ENCODE measurements around the gene HDHD3.
"Not testable (repeated sequence)": the region's sequence is repeated elsewhere in the genome, so short reads cannot be mapped to it uniquely, and the experiment has no call there.

The HDHD3 gene

DNA sequence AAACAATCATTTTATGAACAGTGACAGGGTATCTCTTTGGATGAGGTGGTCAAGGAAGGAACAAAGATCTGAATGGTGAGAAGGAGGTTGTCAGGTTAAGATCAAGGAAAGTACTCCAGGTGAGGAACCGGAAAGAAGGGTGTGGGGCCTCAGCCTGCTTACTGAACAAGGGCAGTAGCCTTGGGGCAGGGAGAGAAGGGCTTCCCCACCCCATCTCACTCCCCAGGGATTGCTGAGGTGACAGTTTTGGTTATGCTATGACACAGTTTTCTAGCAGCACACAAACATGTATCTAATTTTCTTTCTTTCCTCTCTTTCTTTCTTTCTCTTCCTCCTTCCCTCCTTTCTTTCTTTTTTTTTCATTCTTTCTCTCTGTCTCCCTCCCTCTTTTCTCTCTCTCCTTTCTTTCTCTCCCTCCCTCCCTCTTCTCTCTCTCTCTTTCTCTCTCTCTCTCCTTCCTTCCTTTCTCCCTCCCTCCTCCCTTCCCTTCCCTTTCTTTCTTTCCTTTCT lies 4.1 kb upstream of the HDHD3 start:
- Mint-ChIP-seq H3K36me3 (ENCODE audit: low read depth) (no peaks in the 10 kb centered on the region), H3K4me3 (no peak overlapping the region), H3K27ac (no peak overlapping the region), H3K27me3 (ENCODE audit: low read depth) (no peaks in the 10 kb centered on the region), H3K4me1 (ENCODE audit: low read depth) (peaks cover 2% of the 10 kb centered on the region), H3K9me3 (no peaks in the 10 kb centered on the region)
- DNase-seq (ENCODE audit: low spot score), result no peak

DNA sequence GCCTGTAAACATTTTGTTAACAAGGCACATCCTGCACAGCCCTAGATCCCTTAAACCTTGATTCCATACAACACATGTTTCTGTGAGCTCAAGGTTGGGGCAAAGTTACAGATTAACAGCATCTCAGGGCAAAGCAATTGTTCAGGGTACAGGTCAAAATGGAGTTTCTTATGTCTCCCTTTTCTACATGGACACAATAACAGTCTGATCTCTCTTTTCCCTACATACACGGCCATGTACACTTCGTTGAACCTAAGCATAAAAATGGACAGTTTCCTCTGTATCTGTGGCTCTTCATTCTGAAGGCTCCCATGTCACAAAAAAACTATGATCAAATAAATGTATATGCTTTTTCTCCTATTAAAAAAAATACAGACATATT lies 3.0 kb upstream of the HDHD3 start:
- DNase-seq (ENCODE audit: low spot score); H3K4me1 Mint-ChIP-seq (ENCODE audit: low read depth); H3K36me3 Mint-ChIP-seq (ENCODE audit: low read depth); H3K27me3 Mint-ChIP-seq (ENCODE audit: low read depth); H3K4me3 Mint-ChIP-seq; H3K27ac Mint-ChIP-seq; H3K9me3 Mint-ChIP-seq: not testable (repeated sequence)

DNA sequence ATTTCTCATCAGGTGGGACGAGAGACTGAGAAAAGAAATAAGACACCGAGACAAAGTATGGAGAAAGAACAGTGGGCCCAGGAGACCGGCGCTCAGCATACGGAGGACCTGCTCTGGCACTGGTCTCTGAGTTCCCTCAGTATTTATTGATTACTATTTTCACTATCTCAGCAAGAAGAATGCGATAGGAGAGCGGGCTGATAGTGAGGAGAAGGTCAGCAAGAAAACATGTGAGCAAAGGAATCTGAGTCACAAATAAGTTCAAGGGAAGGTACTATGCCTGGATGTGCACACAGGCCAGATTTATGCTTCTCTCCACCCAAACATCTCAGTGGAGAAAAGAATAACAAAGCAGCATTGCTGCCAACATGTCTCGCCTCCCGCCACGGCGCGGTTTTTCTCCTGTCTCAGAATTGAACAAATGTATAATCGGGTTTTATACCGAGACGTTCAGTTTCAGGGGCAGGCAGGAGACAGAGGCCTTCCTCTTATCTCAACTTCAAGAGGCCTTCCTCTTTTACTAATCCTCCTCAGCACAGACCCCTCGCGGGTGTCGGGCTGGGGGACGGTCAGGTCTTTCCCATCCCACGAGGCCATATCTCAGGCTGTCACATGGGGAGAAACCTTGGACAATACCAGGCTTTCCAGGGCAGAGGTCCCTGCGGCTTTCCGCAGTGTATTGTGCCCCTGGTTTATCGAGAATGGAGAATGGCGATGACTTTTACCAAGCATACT lies 2.5 kb upstream of the HDHD3 start:
- H3K4me3 Mint-ChIP-seq; H3K27ac Mint-ChIP-seq; DNase-seq (ENCODE audit: low spot score); H3K4me1 Mint-ChIP-seq (ENCODE audit: low read depth); H3K9me3 Mint-ChIP-seq; H3K27me3 Mint-ChIP-seq (ENCODE audit: low read depth): not testable (repeated sequence)
- peaks cover 10% of the 10 kb centered on the region for H3K36me3 Mint-ChIP-seq (ENCODE audit: low read depth)

DNA sequence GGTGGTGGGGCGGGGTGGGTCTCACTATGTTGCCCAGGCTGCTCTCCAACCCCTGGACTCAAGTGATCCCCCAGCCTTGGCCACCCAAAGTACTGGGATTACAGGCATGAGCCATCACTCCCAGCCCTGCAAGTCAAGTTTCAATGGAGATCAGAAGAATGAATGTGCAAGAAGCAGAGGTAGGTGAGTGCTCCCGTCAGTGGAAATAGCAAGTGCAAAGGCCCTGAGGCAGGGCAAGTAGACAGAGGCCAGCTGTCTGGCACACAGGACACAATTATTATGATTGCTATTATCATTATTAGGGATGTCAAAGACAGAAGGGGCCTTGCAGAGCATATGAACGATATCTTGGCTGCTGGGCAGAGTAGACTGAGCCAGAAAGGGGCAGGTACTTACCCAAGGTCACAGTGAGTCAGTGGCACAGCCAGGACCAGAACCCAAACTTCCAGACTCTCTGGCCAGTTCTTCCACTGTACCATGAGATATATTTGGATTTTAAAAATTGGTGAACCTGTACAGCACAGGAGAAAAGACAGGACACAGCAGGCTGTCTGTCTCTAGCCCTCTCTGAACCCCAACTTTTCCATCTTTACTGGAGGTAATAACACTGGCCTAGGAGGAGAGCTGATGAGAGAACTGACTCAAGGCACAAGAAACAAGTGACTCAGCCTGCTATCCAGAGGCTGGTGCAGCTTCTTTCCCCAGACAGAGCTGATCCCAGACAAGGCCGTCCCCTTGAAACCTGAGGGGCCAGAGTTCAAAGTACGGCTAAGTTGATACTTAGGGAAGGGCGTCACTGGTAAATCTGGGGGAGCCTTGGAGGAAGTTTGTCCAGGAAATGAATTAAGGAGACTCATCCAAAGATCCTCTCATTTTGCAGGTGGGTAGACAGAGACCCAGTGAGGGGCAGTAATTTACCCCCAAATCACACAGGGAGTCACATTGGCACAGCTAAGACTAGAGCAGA lies 1.4 kb downstream of the HDHD3 start:
- no peak for DNase-seq (ENCODE audit: low spot score)
- H3K36me3 Mint-ChIP-seq (ENCODE audit: low read depth), result peaks cover 15% of the 10 kb centered on the region
- H3K4me1 Mint-ChIP-seq (ENCODE audit: low read depth), result peaks cover 5% of the 10 kb centered on the region

GRCh38 chr9:113373676-113374392 lies 3.0 kb downstream of the HDHD3 start:
- Mint-ChIP-seq H3K4me3 (no peak overlapping the region), H3K4me1 (ENCODE audit: low read depth) (peaks cover 5% of the 10 kb centered on the region), H3K36me3 (ENCODE audit: low read depth) (peaks cover 15% of the 10 kb centered on the region), H3K27ac (no peak overlapping the region), H3K27me3 (ENCODE audit: low read depth) (no peaks in the 10 kb centered on the region), H3K9me3 (no peaks in the 10 kb centered on the region)
- no peak for DNase-seq (ENCODE audit: low spot score)

More for the DNA sequence above, 1.4 kb downstream of the HDHD3 start:
- H3K9me3 Mint-ChIP-seq, result no peaks in the 10 kb centered on the region
- peak overlapping the region; percentile 70 for H3K27ac Mint-ChIP-seq
- H3K27me3 Mint-ChIP-seq (ENCODE audit: low read depth), result no peaks in the 10 kb centered on the region
- H3K4me3 Mint-ChIP-seq, result peak overlapping the region; percentile 91

GRCh38 chr9:113373256-113373655 lies 3.5 kb downstream of the HDHD3 start:
- Mint-ChIP-seq H3K36me3 (ENCODE audit: low read depth) (peaks cover 15% of the 10 kb centered on the region), H3K27ac (no peak overlapping the region), H3K27me3 (ENCODE audit: low read depth) (no peaks in the 10 kb centered on the region), H3K4me1 (ENCODE audit: low read depth) (peaks cover 5% of the 10 kb centered on the region), H3K9me3 (no peaks in the 10 kb centered on the region), H3K4me3 (no peak overlapping the region)
- DNase-seq (ENCODE audit: low spot score), result no peak

GRCh38 chr9:113372059-113372458 lies 4.7 kb downstream of the HDHD3 start:
- no peaks in the 10 kb centered on the region for H3K9me3 Mint-ChIP-seq
- H3K27ac Mint-ChIP-seq, result no peak overlapping the region

GRCh38 chr9:113370806-113371325 lies 5.9 kb downstream of the HDHD3 start:
- Mint-ChIP-seq H3K4me3 (no peak overlapping the region), H3K36me3 (ENCODE audit: low read depth) (peaks cover 15% of the 10 kb centered on the region), H3K27me3 (ENCODE audit: low read depth) (no peaks in the 10 kb centered on the region), H3K4me1 (ENCODE audit: low read depth) (peaks cover 5% of the 10 kb centered on the region), H3K27ac (no peak overlapping the region), H3K9me3 (no peaks in the 10 kb centered on the region)
- DNase-seq (ENCODE audit: low spot score), result no peak

More at GRCh38 chr9:113372059-113372458, 4.7 kb downstream of the HDHD3 start:
- peaks cover 5% of the 10 kb centered on the region for H3K4me1 Mint-ChIP-seq (ENCODE audit: low read depth)
- peaks cover 15% of the 10 kb centered on the region for H3K36me3 Mint-ChIP-seq (ENCODE audit: low read depth)
- DNase-seq (ENCODE audit: low spot score), result no peak
- H3K27me3 Mint-ChIP-seq (ENCODE audit: low read depth), result no peaks in the 10 kb centered on the region
- no peak overlapping the region for H3K4me3 Mint-ChIP-seq

GRCh38 chr9:113369855-113370140 lies 7.0 kb downstream of the HDHD3 start:
- no peaks in the 10 kb centered on the region for H3K9me3 Mint-ChIP-seq
- H3K27ac Mint-ChIP-seq, result no peak overlapping the region
- no peaks in the 10 kb centered on the region for H3K4me1 Mint-ChIP-seq (ENCODE audit: low read depth)

GRCh38 chr9:113368982-113369854 lies 7.6 kb downstream of the HDHD3 start:
- DNase-seq (ENCODE audit: low spot score), result no peak
- H3K4me3 Mint-ChIP-seq, result no peak overlapping the region
- H3K9me3 Mint-ChIP-seq, result no peaks in the 10 kb centered on the region
- no peak overlapping the region for H3K27ac Mint-ChIP-seq
- H3K27me3 Mint-ChIP-seq (ENCODE audit: low read depth), result no peaks in the 10 kb centered on the region
- H3K4me1 Mint-ChIP-seq (ENCODE audit: low read depth), result no peaks in the 10 kb centered on the region
- H3K36me3 Mint-ChIP-seq (ENCODE audit: low read depth), result peaks cover 9% of the 10 kb centered on the region

More at GRCh38 chr9:113369855-113370140, 7.0 kb downstream of the HDHD3 start:
- Mint-ChIP-seq H3K27me3 (ENCODE audit: low read depth) (no peaks in the 10 kb centered on the region), H3K4me3 (no peak overlapping the region), H3K36me3 (ENCODE audit: low read depth) (peaks cover 11% of the 10 kb centered on the region)
- no peak for DNase-seq (ENCODE audit: low spot score)

GRCh38 chr9:113368348-113368981 lies 8.3 kb downstream of the HDHD3 start:
- Mint-ChIP-seq H3K27ac (no peak overlapping the region), H3K27me3 (ENCODE audit: low read depth) (no peaks in the 10 kb centered on the region), H3K36me3 (ENCODE audit: low read depth) (peaks cover 9% of the 10 kb centered on the region), H3K9me3 (no peaks in the 10 kb centered on the region), H3K4me1 (ENCODE audit: low read depth) (peaks cover 1% of the 10 kb centered on the region), H3K4me3 (no peak overlapping the region)
- no peak for DNase-seq (ENCODE audit: low spot score)

GRCh38 chr9:113365652-113366051 lies 11.1 kb downstream of the HDHD3 start:
- not testable (repeated sequence) for H3K36me3 Mint-ChIP-seq (ENCODE audit: low read depth); H3K27ac Mint-ChIP-seq; H3K27me3 Mint-ChIP-seq (ENCODE audit: low read depth); H3K4me3 Mint-ChIP-seq; DNase-seq (ENCODE audit: low spot score); H3K4me1 Mint-ChIP-seq (ENCODE audit: low read depth); H3K9me3 Mint-ChIP-seq

Data from T-helper 2 cell treated with Interferon-gamma antibody and Interleukin-4, amounts not matched to agents 5 μg/mL and 100 μg/mL, for 36 hours (primary cell).